ENCODE measurements around the gene TCERG1.

GRCh38 chr5:146425023-146425422 is 22.1 kb upstream of the TCERG1 start:
- TF ChIP-seq, protein P1, sequence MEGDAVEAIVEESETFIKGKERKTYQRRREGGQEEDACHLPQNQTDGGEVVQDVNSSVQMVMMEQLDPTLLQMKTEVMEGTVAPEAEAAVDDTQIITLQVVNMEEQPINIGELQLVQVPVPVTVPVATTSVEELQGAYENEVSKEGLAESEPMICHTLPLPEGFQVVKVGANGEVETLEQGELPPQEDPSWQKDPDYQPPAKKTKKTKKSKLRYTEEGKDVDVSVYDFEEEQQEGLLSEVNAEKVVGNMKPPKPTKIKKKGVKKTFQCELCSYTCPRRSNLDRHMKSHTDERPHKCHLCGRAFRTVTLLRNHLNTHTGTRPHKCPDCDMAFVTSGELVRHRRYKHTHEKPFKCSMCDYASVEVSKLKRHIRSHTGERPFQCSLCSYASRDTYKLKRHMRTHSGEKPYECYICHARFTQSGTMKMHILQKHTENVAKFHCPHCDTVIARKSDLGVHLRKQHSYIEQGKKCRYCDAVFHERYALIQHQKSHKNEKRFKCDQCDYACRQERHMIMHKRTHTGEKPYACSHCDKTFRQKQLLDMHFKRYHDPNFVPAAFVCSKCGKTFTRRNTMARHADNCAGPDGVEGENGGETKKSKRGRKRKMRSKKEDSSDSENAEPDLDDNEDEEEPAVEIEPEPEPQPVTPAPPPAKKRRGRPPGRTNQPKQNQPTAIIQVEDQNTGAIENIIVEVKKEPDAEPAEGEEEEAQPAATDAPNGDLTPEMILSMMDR (IDR thresholded peaks at IDR 0.05) = no peak
- TF ChIP-seq POLR2A (IDR thresholded peaks at IDR 0.05) (no peak), POLR2AphosphoS5 (IDR thresholded peaks at IDR 0.05) (no peak)
